Activated naive CD4-positive, alpha-beta T cell treated with Interleukin-2 at 50 U/mL for 16 hours (primary cell): ENCODE results near the gene CD109.

ENCODE experiments used
- DNase-seq: peaks from one replicate; pipeline ENCODE4 v3.0.0-alpha.2; 2020

CD109 gene

GRCh38 chr6:73867411-73867810, 171.4 kb downstream of the CD109 start:
- no peak for DNase-seq

GRCh38 chr6:73870907-73871306, 174.9 kb downstream of the CD109 start:
- no peak for DNase-seq

- DNase-seq, result no peak
Measured at GRCh38 chr6:73873081-73873480, 177.1 kb downstream of the CD109 start.
